KG1 (cell line): ENCODE results near the gene FAM81A.
"Not testable (repeated sequence)": the region's sequence is repeated elsewhere in the genome, so short reads cannot be mapped to it uniquely, and the experiment has no call there.

ENCODE experiments used
- DNase-seq: peaks from one replicate; lab custom pipeline; 2025; lab: John Stamatoyannopoulos, UW

FAM81A gene

GRCh38 chr15:59489485-59489884 is 51.5 kb downstream of the FAM81A start:
- DNase-seq, result not testable (repeated sequence)

- DNase-seq, result no peak
Observed at GRCh38 chr15:59491062-59491461, 53.1 kb downstream of the FAM81A start.

- peak; percentile 46 for DNase-seq
Observed at GRCh38 chr15:59492389-59493377, 54.7 kb downstream of the FAM81A start.

- no peak for DNase-seq
Observed at GRCh38 chr15:59501597-59501996, 63.6 kb downstream of the FAM81A start.

GRCh38 chr15:59515190-59515589 is 77.2 kb downstream of the FAM81A start:
- DNase-seq, result no peak

- DNase-seq, result no peak
Observed at GRCh38 chr15:59516655-59517461, 78.9 kb downstream of the FAM81A start.

GRCh38 chr15:59519329-59519728 is 81.3 kb downstream of the FAM81A start:
- DNase-seq, result no peak

GRCh38 chr15:59521443-59521842 is 83.5 kb downstream of the FAM81A start:
- DNase-seq, result no peak

- no peak for DNase-seq
Observed at GRCh38 chr15:59522988-59523461, 85.0 kb downstream of the FAM81A start.

- no peak for DNase-seq
Observed at GRCh38 chr15:59523702-59524101, 85.7 kb downstream of the FAM81A start.

GRCh38 chr15:59524331-59524731 is 86.3 kb downstream of the FAM81A start:
- DNase-seq, result no peak

GRCh38 chr15:59526466-59526865 is 88.5 kb downstream of the FAM81A start:
- DNase-seq, result not testable (repeated sequence)

- DNase-seq, result no peak
Observed at GRCh38 chr15:59528429-59528828, 90.4 kb downstream of the FAM81A start.

- peak; percentile 44 for DNase-seq
Observed at GRCh38 chr15:59528961-59529402, 91.0 kb downstream of the FAM81A start.

- DNase-seq, result no peak
Observed at GRCh38 chr15:59531066-59531675, 93.2 kb downstream of the FAM81A start.

GRCh38 chr15:59532770-59533379 is 94.9 kb downstream of the FAM81A start:
- DNase-seq, result peak; percentile 23

GRCh38 chr15:59536553-59536952 is 98.6 kb downstream of the FAM81A start:
- no peak for DNase-seq

- no peak for DNase-seq
Observed at GRCh38 chr15:59537403-59537802, 99.4 kb downstream of the FAM81A start.

GRCh38 chr15:59538494-59538893 is 100.5 kb downstream of the FAM81A start:
- no peak for DNase-seq

GRCh38 chr15:59539799-59540198 is 101.8 kb downstream of the FAM81A start:
- DNase-seq, result no peak

GRCh38 chr15:59540654-59541053 is 102.7 kb downstream of the FAM81A start:
- no peak for DNase-seq

GRCh38 chr15:59541750-59542149 is 103.8 kb downstream of the FAM81A start:
- no peak for DNase-seq
